Prostate gland (tissue), 2 donors: ENCODE measurements around the gene CSPG4.
"Not testable (repeated sequence)": the region's sequence is repeated elsewhere in the genome, so short reads cannot be mapped to it uniquely, and the experiment has no call there.

ENCODE experiments used
- CTCF ChIP-seq, 4 experiments: fragments of 200-600 bp in 2 of 4; fragments of 450-650 bp in 2 of 4; sonication (generic) in 2 of 4; IDR thresholded peaks; 1 replicate in 3 of 4; 2 replicates in 1 of 4; pipeline ENCODE4 v1.5.1; 2016 to 2019; ENCODE audit warnings: antibody characterized with exemption in 4 of 4, mild to moderate bottlenecking in 2 of 4, moderate library complexity in 2 of 4
- POLR2A ChIP-seq: fragments of 450-650 bp; IDR thresholded peaks from one replicate; pipeline ENCODE4 v1.6.1; 2016; ENCODE audit warnings: antibody characterized with exemption, mild to moderate bottlenecking

- not testable (repeated sequence) for TF ChIP-seq CTCF (IDR thresholded peaks at IDR 0.05); POLR2A
Observed at GRCh38 chr15:75697974-75698747, 14.5 kb downstream of the CSPG4 start.
